GM12878 (cell line): ENCODE results near the gene PLEKHG2. TPM values are rescaled to one million over a fixed set of nuclear protein-coding genes. Genes with fewer than 3 reads are reported as not detected.

ENCODE experiments used
- ATAC-seq: fragments of 200-7000 bp; cut with Tn5 transposase; 3 replicates; pipeline ENCODE4 v1.9.1; 2020; ENCODE audit warnings: mild to moderate bottlenecking, moderate library complexity
- BruUV-seq: library from RNA; stranded (reverse); fragments of 400-500 nt; replicated peaks from 2 replicates; lab custom pipeline; 2021; lab: Mats Ljungman, UMichigan
- CTCF ChIA-PET: fragments of 300-600 bp; sonication (Branson Sonifier 250); formaldehyde crosslinking; extraction: SDS; loops from one replicate; lab custom pipeline; 2021; ENCODE audit warnings: inconsistent platforms; lab: Yijun Ruan, JAX
- POLR2A ChIA-PET: fragments of 350-600 bp; formaldehyde crosslinking; extraction: SDS; loops from one replicate; lab custom pipeline; 2021; ENCODE audit warnings: inconsistent platforms; lab: Charles Lee
- RAD21 ChIA-PET: fragments of 300-600 bp; sonication (Branson Sonifier 250); formaldehyde crosslinking; loops from one replicate; lab custom pipeline; 2023; ENCODE audit warnings: antibody characterized with exemption; ENCODE audit not compliant: unreplicated experiment; lab: Charles Lee
- SMC1A ChIA-PET: fragments of 300-600 bp; sonication (Branson Sonifier 250); formaldehyde crosslinking; loops from one replicate; lab custom pipeline; 2023; ENCODE audit not compliant: unreplicated experiment, uncharacterized antibody; lab: Charles Lee
- DNase-seq: peaks from one replicate; pipeline ENCODE4 v3.0.0-alpha.2; 2011; ENCODE audit warnings: low read depth, low spot score
- FAIRE-seq: peaks from 3 replicates; lab custom pipeline; 2011; peaks lifted over from hg19 to GRCh38; lab: Jason Lieb, UNC
- H2AFZ ChIP-seq: 2 replicates; pipeline ENCODE4 v1.6.0; 2011; ENCODE audit warnings: low read depth, low read length, control low read depth; ENCODE audit not compliant: control insufficient read depth
- H3K27ac ChIP-seq: 2 replicates; pipeline ENCODE4 v1.5.1; 2011; ENCODE audit warnings: control low read depth; ENCODE audit not compliant: control insufficient read depth, insufficient read depth
- H3K27me3 ChIP-seq, 2 experiments: replicated peaks in 1 of 2; 2 replicates each; pipeline versions ENCODE4 v1.6.0 to v1.6.1; 2011; ENCODE audit warnings: low read length in 1 of 2; ENCODE audit not compliant: control insufficient read depth in 2 of 2, insufficient read depth in 2 of 2
- H3K36me3 ChIP-seq, 2 experiments: 2 replicates each; pipeline ENCODE4 v1.5.1; 2011; ENCODE audit warnings: low read length in 1 of 2; ENCODE audit not compliant: control insufficient read depth in 2 of 2, insufficient read depth in 2 of 2
- H3K4me1 ChIP-seq: 2 replicates; pipeline ENCODE4 v1.6.1; 2011; ENCODE audit warnings: mild to moderate bottlenecking, low read length, moderate library complexity, mixed read lengths; ENCODE audit not compliant: control insufficient read depth, insufficient read depth
- H3K4me2 ChIP-seq: 2 replicates; pipeline ENCODE4 v1.6.0; 2011; ENCODE audit warnings: control low read depth; ENCODE audit not compliant: control insufficient read depth, insufficient read depth
- H3K4me3 ChIP-seq: fragments of 200-600 bp; sonication (generic); 2 replicates; pipeline ENCODE4 v1.5.1; 2016
- H3K79me2 ChIP-seq: 2 replicates; pipeline ENCODE4 v1.6.0; 2011; ENCODE audit warnings: low read length; ENCODE audit not compliant: control insufficient read depth, insufficient read depth
- H3K9ac ChIP-seq: 2 replicates; pipeline ENCODE4 v1.8.0; 2011; ENCODE audit warnings: low read length, control low read depth, mixed read lengths; ENCODE audit not compliant: control insufficient read depth, insufficient read depth
- H3K9me3 ChIP-seq: replicated peaks from 3 replicates; pipeline ENCODE4 v1.5.1; 2011; ENCODE audit warnings: mild to moderate bottlenecking, low read length; ENCODE audit not compliant: control insufficient read depth, insufficient read depth
- H4K20me1 ChIP-seq: 2 replicates; pipeline ENCODE4 v1.6.0; 2011; ENCODE audit not compliant: control insufficient read depth, insufficient read depth
- CEBPZ ChIP-seq: fragments of 150-350 bp; IDR thresholded peaks from 2 replicates; pipeline ENCODE4 v1.6.1; 2016; ENCODE audit warnings: low read depth, low read length
- MTA2 ChIP-seq: fragments of 450-650 bp; IDR thresholded peaks from 2 replicates; pipeline ENCODE4 v1.6.1; 2016; ENCODE audit warnings: low read depth, mild to moderate bottlenecking, moderate library complexity
- NRF1 ChIP-seq: conservative IDR thresholded peaks from 2 replicates; pipeline ENCODE4 v1.6.1; 2011; ENCODE audit warnings: mild to moderate bottlenecking, low read depth, low read length, improper control_type of control experiment
- STAT1 ChIP-seq: fragments of 450-650 bp; conservative IDR thresholded peaks from 2 replicates; pipeline ENCODE4 v1.6.1; 2014; ENCODE audit warnings: antibody characterized with exemption, mild to moderate bottlenecking
- ZNF592 ChIP-seq: fragments of 450-650 bp; IDR thresholded peaks from 2 replicates; pipeline ENCODE4 v1.6.1; 2017; ENCODE audit warnings: mild to moderate bottlenecking, moderate library complexity
- WGBS: methylation state at CpG from one replicate; pipeline ENCODE4 v1.1.6; 2016; ENCODE audit warnings: low lambda C conversion rate; ENCODE audit not compliant: insufficient replicate concordance, insufficient coverage; ENCODE audit errors: missing lambda C conversion rate; 5-methylcytosine and 5-hydroxymethylcytosine counted together
- in situ Hi-C: fragments of 300-500 bp; cut with MboI; formaldehyde crosslinking; loops from 9 replicates; pipeline ENCODE4 v1.14.3; 2018; ENCODE audit warnings: mixed read lengths
- intact Hi-C: fragments of 100-400 bp; cut with micrococcal nuclease; formaldehyde crosslinking; loops from one replicate; pipeline ENCODE4 v1.14.2; 2022; ENCODE audit not compliant: unreplicated experiment
- polyA plus RNA-seq, 11 experiments: library from polyadenylated mRNA; depleted of rRNA in 4 of 11; unstranded in 6 of 11; stranded (reverse) in 5 of 11; fragments of >200 nt; fragmentation: Nextera tagmentation in 4 of 11; fragmentation: Illumina TruSeq in 1 of 11; extraction: Ambion mirVana in 4 of 11; extraction: Trizol in 1 of 11; gene quantifications; 1 replicate in 1 of 11; 2 replicates in 10 of 11; pipeline versions ENCODE4 v1.2.1 to v1.2.3, GENCODE V29; 2011 to 2016; ENCODE audit warnings: inconsistent platforms in 2 of 11, missing spikeins in 2 of 11, low read depth in 1 of 11
- total RNA-seq, 4 experiments: library from RNA; depleted of rRNA in 3 of 4; stranded (reverse); fragments of >200 nt in 3 of 4; fragmentation: Illumina TruSeq in 1 of 4; extraction: Trizol in 1 of 4; gene quantifications; 2 replicates each; pipeline versions ENCODE4 v1.2.1 to v1.2.3, GENCODE V29; 2013 to 2021

PLEKHG2 gene
- total and polyA plus RNA-seq, 10 of the 15 experiments (the other 5 are each of a cell fraction or from before 2014, with no cell fraction given): 3.0 to 62.5 (median 17.2) TPM

DNA sequence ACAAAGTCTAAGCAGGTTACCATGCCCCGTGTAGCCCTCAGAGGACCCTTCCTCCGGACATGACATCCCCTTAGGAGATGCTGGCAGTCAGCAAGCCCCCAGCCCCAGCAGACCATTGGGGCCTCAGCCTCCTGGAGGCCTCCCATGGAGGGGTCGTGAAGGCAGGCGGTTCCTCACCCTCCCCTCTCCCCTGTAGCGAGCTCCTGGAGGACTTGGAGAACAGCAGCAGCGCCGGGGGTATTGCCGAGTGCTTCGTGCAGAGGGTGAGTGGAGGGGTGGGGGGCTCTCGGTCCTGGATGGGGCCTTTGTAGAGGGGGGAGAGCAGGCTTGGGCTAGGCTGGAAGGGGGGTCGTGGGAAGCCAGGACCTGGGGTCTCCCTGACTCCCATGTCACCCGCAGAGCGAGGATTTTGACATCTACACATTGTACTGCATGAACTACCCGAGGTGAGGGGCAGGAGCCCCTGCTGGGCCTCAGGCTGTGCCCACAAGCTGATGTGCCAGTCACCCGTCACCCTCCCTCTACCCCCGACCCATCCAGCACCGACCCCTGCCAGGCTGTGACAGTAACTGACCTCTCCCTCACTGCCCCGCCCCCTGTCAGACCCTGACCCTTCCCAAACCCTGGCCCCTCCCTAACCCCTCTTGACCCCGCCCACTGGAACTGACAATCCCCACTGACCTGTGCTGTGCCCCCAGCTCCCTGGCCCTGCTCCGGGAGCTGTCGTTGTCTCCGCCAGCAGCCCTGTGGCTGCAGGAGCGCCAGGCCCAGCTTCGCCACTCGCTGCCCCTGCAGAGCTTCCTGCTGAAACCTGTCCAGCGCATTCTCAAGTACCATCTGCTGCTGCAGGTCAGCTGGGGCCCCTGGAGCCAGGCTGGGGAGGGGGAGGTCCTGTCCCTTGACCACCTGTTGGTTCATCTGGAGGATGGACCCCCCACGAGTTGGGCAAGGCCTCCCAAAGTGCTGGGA is 4.0 kb downstream of the PLEKHG2 start:
- no peak for DNase-seq
- SMC1A ChIA-PET: interaction anchor here (1.0 kb wide), 1 partner anchor 11 kb away, joined by 5 read pairs; no protein-coding TSS in a partner anchor
- no peak for ATAC-seq
- Histone ChIP-seq H3K4me3 (no peak overlapping the region), H3K4me1 (peaks cover 2% of the 10 kb centered on the region), H2AFZ (no peak overlapping the region), H3K27ac (no peak overlapping the region), H3K36me3 (peaks cover 6 to 8% of the 10 kb centered on the region in 2 experiments; a peak in 3 of 4 replicates), H3K27me3 (no peaks in the 10 kb centered on the region), H4K20me1 (no peaks in the 10 kb centered on the region), H3K4me2 (no peak overlapping the region), H3K9ac (no peak overlapping the region), H3K9me3 (no peaks in the 10 kb centered on the region), H3K79me2 (peaks cover 26% of the 10 kb centered on the region)
- no peak for TF ChIP-seq CEBPZ
- no peak for TF ChIP-seq ZNF592
- no peak for TF ChIP-seq STAT1
- no peak for TF ChIP-seq NRF1
- TF ChIP-seq MTA2: no peak
- RAD21 ChIA-PET: interaction anchor here (1.3 kb wide), 1 partner anchor 19 kb away, joined by 3 read pairs; the partner anchor contains the start of gene RPS16
- in situ Hi-C loops (no loop called here), intact Hi-C loops (loop anchor here (10.0 kb wide), 1 partner anchor 118 kb away; the partner anchor contains the start of gene EID2B)
- CTCF ChIA-PET: interaction anchor here (1.0 kb wide), 1 partner anchor 20 kb away, joined by 3 read pairs; no protein-coding TSS in a partner anchor
- WGBS: 83% methylated on average over 22 of the region's 27 CpGs
- BruUV-seq: no TSS peak
- POLR2A ChIA-PET: interaction anchor here (0.6 to 1.2 kb wide), 5 partner anchors 11 to 28 kb away, joined by 3 to 8 read pairs (median 3); no protein-coding TSS in a partner anchor
- FAIRE-seq: no peak
